HG02973 (cell line): ENCODE measurements around the gene CCT2.
"Not testable (repeated sequence)": the region's sequence is repeated elsewhere in the genome, so short reads cannot be mapped to it uniquely, and the experiment has no call there.

Experiments used
- ATAC-seq: cut with Tn5 transposase; IDR thresholded peaks from one replicate; pipeline ENCODE4 v1.9.1; 2021; ENCODE audit warnings: moderate library complexity; ENCODE audit not compliant: unreplicated experiment

CCT2 gene

GRCh38 chr12:69588527-69588926 is 3.3 kb downstream of the CCT2 start:
- no peak for ATAC-seq

- no peak for ATAC-seq
Measured at GRCh38 chr12:69589082-69589481, 3.8 kb downstream of the CCT2 start.

GRCh38 chr12:69595689-69596088 is 10.4 kb downstream of the CCT2 start:
- no peak for ATAC-seq

GRCh38 chr12:69598174-69598753 is 13.0 kb downstream of the CCT2 start:
- ATAC-seq, result no peak

- ATAC-seq, result no peak
Measured at GRCh38 chr12:69600804-69601203, 15.5 kb downstream of the CCT2 start.

- ATAC-seq, result no peak
Measured at GRCh38 chr12:69601962-69602685, 16.9 kb downstream of the CCT2 start.

- ATAC-seq, result no peak
Measured at GRCh38 chr12:69602954-69603353, 17.7 kb downstream of the CCT2 start.

- ATAC-seq, result not testable (repeated sequence)
Measured at GRCh38 chr12:69603556-69603955, 18.3 kb downstream of the CCT2 start.

GRCh38 chr12:69604275-69604674 is 19.0 kb downstream of the CCT2 start:
- not testable (repeated sequence) for ATAC-seq

GRCh38 chr12:69608114-69608513 is 22.9 kb downstream of the CCT2 start:
- no peak for ATAC-seq

GRCh38 chr12:69610126-69610525 is 24.9 kb downstream of the CCT2 start:
- no peak for ATAC-seq

- no peak for ATAC-seq
Measured at GRCh38 chr12:69610729-69611128, 25.5 kb downstream of the CCT2 start, which contains the start of gene LRRC10. TSS of gene LRRC10 (minus strand) at chr12:69610907. CDS start at chr12:69610838, 69 bp downstream.

GRCh38 chr12:69613351-69613750 is 28.1 kb downstream of the CCT2 start:
- no peak for ATAC-seq

GRCh38 chr12:69616025-69616424 is 30.8 kb downstream of the CCT2 start:
- no peak for ATAC-seq

- ATAC-seq, result no peak
Measured at GRCh38 chr12:69619050-69619449, 33.8 kb downstream of the CCT2 start.

GRCh38 chr12:69620077-69620476 is 34.8 kb downstream of the CCT2 start:
- ATAC-seq, result no peak

- ATAC-seq, result no peak
Measured at GRCh38 chr12:69620921-69621320, 35.7 kb downstream of the CCT2 start.

- no peak for ATAC-seq
Measured at GRCh38 chr12:69621551-69621950, 36.3 kb downstream of the CCT2 start.

- ATAC-seq, result no peak
Measured at GRCh38 chr12:69623970-69624369, 38.7 kb downstream of the CCT2 start.

- no peak for ATAC-seq
Measured at GRCh38 chr12:69627501-69627900, 42.2 kb downstream of the CCT2 start.

GRCh38 chr12:69630191-69630590 is 44.9 kb downstream of the CCT2 start:
- ATAC-seq, result no peak

GRCh38 chr12:69633061-69633460 is 47.8 kb downstream of the CCT2 start:
- ATAC-seq, result no peak
